OCI-LY3 (cell line): ENCODE data around the gene ABCF2.

ENCODE experiments used
- H2AFZ ChIP-seq: fragments of 200-600, 300-600 bp; shearing (Covaris generic); 2 replicates; pipeline ENCODE4 v1.6.0; 2014; ENCODE audit warnings: antibody characterized with exemption, low read depth, low read length
- H3K27ac ChIP-seq: fragments of 200-600, 300-600 bp; sonication (generic); 2 replicates; pipeline ENCODE4 v1.5.1; 2014; ENCODE audit warnings: mild to moderate bottlenecking, low read length, moderate library complexity, mixed read lengths
- H3K27me3 ChIP-seq: fragments of 200-600, 300-600 bp; sonication (generic); 2 replicates; pipeline ENCODE4 v1.6.1; 2014; ENCODE audit warnings: low read depth, low read length, mixed read lengths
- H3K36me3 ChIP-seq: fragments of 200-600, 300-600 bp; sonication (generic); replicated peaks from 2 replicates; pipeline ENCODE3; 2014; ENCODE audit warnings: low read depth, low read length, mixed read lengths
- H3K4me1 ChIP-seq: fragments of 300-600, 200-600 bp; sonication (generic); 2 replicates; pipeline ENCODE4 v1.6.1; 2014; ENCODE audit warnings: low read length, mixed read lengths
- H3K4me2 ChIP-seq: fragments of 200-600, 300-600 bp; sonication (generic); 2 replicates; pipeline ENCODE4 v1.6.1; 2014; ENCODE audit warnings: low read length, mixed read lengths
- H3K4me3 ChIP-seq: fragments of 300-600, 200-600 bp; sonication (generic); 2 replicates; pipeline ENCODE4 v1.5.1; 2014; ENCODE audit warnings: antibody characterized with exemption, mild to moderate bottlenecking, low read length, moderate library complexity
- H3K79me2 ChIP-seq: fragments of 300-600, 200-600 bp; shearing (Covaris generic); 2 replicates; pipeline ENCODE4 v1.6.1; 2014; ENCODE audit warnings: mild to moderate bottlenecking, low read length, mixed read lengths
- H3K9ac ChIP-seq: fragments of 300-600, 200-600 bp; shearing (Covaris generic); 2 replicates; pipeline ENCODE4 v1.6.0; 2014; ENCODE audit warnings: mild to moderate bottlenecking, low read length, moderate library complexity
- H3K9me3 ChIP-seq: fragments of 200-600, 300-600 bp; shearing (Covaris generic); 2 replicates; pipeline ENCODE4 v1.6.1; 2014; ENCODE audit warnings: low read length, mixed read lengths; ENCODE audit not compliant: insufficient read depth
- H4K20me1 ChIP-seq: fragments of 200-600, 300-600 bp; sonication (generic); 2 replicates; pipeline ENCODE4 v1.6.1; 2016; ENCODE audit warnings: low read length, mixed read lengths; ENCODE audit not compliant: insufficient read depth
- EZH2phosphoT487 ChIP-seq: fragments of 200-600 bp; shearing (Covaris generic); IDR thresholded peaks from 2 replicates; pipeline ENCODE4 v1.6.1; 2018; ENCODE audit warnings: antibody characterized with exemption, mixed run types, low read depth
- TF ChIP-seq, protein P1 (sequence below): fragments of 200-600, 300-600 bp; sonication (generic); IDR thresholded peaks from 2 replicates; pipeline ENCODE4 v1.5.1; 2014; ENCODE audit warnings: antibody characterized with exemption, low read length, low read depth

The ABCF2 gene

DNA sequence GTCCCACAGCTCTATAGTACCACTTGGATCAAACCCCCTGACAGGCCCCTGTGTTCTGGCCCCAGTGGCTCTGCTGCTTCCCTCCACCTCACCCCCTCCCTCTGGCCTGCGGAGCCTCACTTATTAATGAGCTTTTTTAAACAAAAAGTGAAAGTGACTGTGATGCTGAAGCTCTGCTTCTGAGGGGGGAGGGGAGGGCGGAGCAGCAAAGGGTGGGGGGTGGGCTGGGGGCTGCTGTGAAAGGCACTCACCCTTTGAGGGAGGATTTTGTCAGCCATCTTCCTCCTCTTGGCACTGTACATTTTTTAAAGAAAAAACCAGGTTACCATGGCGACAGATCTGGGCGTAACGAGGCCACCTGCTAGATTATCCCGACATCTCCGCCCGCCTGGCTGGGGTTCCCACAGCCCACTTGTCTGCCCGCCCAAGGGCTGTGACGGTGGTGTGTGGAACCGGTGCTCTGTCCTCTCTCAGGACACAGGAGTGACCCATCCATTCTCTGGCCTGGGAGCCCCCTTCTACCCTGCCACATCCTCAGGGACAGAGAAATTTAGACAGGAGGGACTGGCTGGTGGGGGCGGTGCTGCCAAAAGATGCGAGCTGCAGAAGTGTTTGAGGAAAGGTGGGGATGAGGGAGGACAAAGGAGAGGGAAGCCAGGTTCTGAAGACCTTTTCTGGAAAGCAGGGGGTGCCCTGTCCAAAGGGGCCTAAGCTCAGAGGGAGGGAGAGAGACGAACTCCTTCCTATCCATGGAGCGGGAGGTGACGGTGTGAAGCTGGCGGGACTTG is 16.6 kb upstream of the ABCF2 start:
- TF ChIP-seq, protein P1, sequence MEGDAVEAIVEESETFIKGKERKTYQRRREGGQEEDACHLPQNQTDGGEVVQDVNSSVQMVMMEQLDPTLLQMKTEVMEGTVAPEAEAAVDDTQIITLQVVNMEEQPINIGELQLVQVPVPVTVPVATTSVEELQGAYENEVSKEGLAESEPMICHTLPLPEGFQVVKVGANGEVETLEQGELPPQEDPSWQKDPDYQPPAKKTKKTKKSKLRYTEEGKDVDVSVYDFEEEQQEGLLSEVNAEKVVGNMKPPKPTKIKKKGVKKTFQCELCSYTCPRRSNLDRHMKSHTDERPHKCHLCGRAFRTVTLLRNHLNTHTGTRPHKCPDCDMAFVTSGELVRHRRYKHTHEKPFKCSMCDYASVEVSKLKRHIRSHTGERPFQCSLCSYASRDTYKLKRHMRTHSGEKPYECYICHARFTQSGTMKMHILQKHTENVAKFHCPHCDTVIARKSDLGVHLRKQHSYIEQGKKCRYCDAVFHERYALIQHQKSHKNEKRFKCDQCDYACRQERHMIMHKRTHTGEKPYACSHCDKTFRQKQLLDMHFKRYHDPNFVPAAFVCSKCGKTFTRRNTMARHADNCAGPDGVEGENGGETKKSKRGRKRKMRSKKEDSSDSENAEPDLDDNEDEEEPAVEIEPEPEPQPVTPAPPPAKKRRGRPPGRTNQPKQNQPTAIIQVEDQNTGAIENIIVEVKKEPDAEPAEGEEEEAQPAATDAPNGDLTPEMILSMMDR: no peak
- TF ChIP-seq EZH2phosphoT487: no peak
- H3K9ac ChIP-seq: 0 out of 2 replicates have a peak overlapping the region, but pooled peaks have one; percentile 10
- no peak overlapping the region for H3K27ac ChIP-seq
- H4K20me1 ChIP-seq: peaks cover 15% of the 10 kb centered on the region; the same call in 1 of the 2 replicates
- peak overlapping the region; percentile 98 for H3K4me2 ChIP-seq
- H3K27me3 ChIP-seq: peaks cover 38% of the 10 kb centered on the region
- H3K9me3 ChIP-seq: no peaks in the 10 kb centered on the region
- H3K4me3 ChIP-seq: peak overlapping the region; percentile 60
- no peak overlapping the region for H2AFZ ChIP-seq
- H3K36me3 ChIP-seq: no peaks in the 10 kb centered on the region
- no peaks in the 10 kb centered on the region for H3K79me2 ChIP-seq
- peaks cover 38% of the 10 kb centered on the region for H3K4me1 ChIP-seq

DNA sequence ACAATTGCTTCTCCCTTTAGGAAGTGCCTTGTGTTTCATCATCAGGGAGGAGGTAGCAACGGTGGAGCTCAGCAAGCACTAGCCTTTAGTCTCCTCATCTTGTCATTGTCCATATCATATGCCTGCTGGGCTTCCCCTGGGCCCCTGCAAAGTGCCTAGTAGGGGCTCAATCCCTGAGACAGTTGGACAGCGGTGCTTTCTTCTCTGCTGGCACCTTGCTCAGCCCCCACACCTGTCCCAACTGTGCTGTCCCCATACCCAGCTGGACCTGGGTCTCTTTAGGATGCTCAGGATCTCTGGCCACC is 16.0 kb upstream of the ABCF2 start:
- Histone ChIP-seq H3K27me3 (peaks cover 34% of the 10 kb centered on the region), H3K4me1 (peaks cover 40% of the 10 kb centered on the region), H3K79me2 (no peaks in the 10 kb centered on the region), H3K36me3 (peaks cover 2% of the 10 kb centered on the region), H3K9me3 (no peaks in the 10 kb centered on the region), H3K4me2 (peak overlapping the region; percentile 98), H4K20me1 (peaks cover 21% of the 10 kb centered on the region; the same call in 1 of the 2 replicates), H3K9ac (no peak overlapping the region), H3K27ac (no peak overlapping the region), H3K4me3 (peak overlapping the region; percentile 60), H2AFZ (no peak overlapping the region)
- no peak for TF ChIP-seq EZH2phosphoT487
- TF ChIP-seq, protein P1: no peak

DNA sequence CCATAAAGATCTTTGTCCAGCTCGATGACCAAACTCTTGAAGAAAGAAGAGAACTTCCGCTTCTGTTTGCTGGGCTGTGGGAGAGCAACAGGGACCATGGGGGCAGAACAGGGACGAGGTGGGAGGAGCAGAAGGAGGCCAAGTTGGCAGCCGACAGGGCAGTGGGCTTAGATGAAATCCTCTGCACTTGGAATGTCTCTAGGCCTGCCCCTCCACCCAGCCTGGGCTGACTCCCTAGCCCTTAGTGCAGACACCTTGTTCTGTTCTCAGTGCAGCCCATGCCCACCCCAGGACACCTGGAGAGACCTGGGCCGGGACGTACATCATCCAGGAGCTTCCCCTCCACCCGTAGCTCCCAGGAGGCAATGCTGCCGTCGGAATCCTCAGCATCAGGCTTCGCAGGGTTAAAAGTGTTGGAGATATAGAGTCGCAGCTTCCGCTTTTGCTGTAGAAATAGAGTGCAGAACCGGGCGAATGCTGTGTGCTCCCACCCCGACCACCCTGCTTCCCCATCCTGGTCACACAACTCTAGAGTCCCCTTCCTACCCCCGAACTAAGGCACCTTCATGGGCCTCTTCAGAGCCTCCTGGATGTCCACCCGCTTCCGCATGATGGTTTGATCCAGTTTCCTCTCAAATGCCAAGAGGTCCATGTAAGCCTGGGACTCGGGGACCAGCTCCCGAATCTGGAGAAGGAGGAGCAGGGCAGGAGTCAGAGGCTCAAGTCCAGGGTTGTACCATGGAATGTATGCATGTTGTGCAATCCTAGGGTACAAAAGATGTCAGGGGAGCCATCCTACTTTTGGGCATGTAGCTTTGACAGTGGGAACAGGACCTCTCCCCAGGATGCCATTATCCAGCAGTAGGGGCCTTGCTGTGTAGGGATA is 15.4 kb upstream of the ABCF2 start:
- Histone ChIP-seq H2AFZ (no peak overlapping the region), H3K4me2 (no peak overlapping the region), H3K9me3 (no peaks in the 10 kb centered on the region), H3K79me2 (no peaks in the 10 kb centered on the region), H3K36me3 (peaks cover 8% of the 10 kb centered on the region), H3K27ac (no peak overlapping the region), H3K4me3 (no peak overlapping the region), H3K4me1 (peaks cover 40% of the 10 kb centered on the region), H3K9ac (no peak overlapping the region), H3K27me3 (peaks cover 28% of the 10 kb centered on the region), H4K20me1 (peaks cover 22% of the 10 kb centered on the region; the same call in 1 of the 2 replicates)
- TF ChIP-seq, protein P1: no peak
- no peak for TF ChIP-seq EZH2phosphoT487

- Histone ChIP-seq H3K4me2 (no peak overlapping the region), H3K27ac (no peak overlapping the region), H4K20me1 (peaks cover 19% of the 10 kb centered on the region; the same call in 1 of the 2 replicates), H3K9me3 (no peaks in the 10 kb centered on the region), H2AFZ (no peak overlapping the region), H3K36me3 (peaks cover 9% of the 10 kb centered on the region), H3K27me3 (peaks cover 22% of the 10 kb centered on the region), H3K9ac (no peak overlapping the region), H3K4me1 (peaks cover 40% of the 10 kb centered on the region), H3K79me2 (no peaks in the 10 kb centered on the region), H3K4me3 (no peak overlapping the region)
- no peak for TF ChIP-seq EZH2phosphoT487
- TF ChIP-seq, protein P1: no peak
These were observed 14.7 kb upstream of the ABCF2 start for GRCh38 chr7:151241755-151242096.
